ENCODE results near the gene TMC5. TPM values are rescaled to one million over a fixed set of nuclear protein-coding genes. Genes with fewer than 3 reads are reported as not detected.

TMC5 gene
- total and polyA plus RNA-seq, 2 of the 13 experiments (the other 11 are each of a cell fraction or from before 2014, with no cell fraction given): 0.09 to 0.41 TPM

DNA sequence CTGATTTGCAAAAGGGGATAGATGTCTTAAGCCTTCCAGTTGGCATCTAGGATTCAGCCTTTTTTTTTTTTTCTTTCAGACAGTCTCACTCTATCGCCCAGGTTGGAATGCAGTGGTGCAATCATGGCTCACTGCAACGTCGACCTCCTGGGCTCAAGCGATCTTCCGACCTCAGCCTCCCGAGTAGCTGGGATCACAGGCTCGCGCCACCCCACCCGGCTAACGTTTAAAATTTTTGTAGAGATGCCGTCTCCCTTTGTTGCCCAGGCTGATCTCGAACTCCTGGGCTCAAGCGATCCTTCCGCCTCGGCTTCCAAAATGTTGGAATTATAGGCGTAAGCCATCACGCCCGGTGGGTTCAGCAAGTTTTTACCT, 105.5 kb downstream of the TMC5 start (continued):
- TF ChIP-seq KLF11 (CRISPR knock-in tag; IDR thresholded peaks at IDR 0.05): no peak
- TF ChIP-seq MAF1 (CRISPR knock-in tag; IDR thresholded peaks at IDR 0.05; ENCODE audit: borderline replicate concordance): no peak
- TF ChIP-seq KDM5B (CRISPR knock-in tag; IDR thresholded peaks at IDR 0.05; ENCODE audit: borderline replicate concordance): no peak
- no peak for TF ChIP-seq HNRNPL (IDR thresholded peaks at IDR 0.05; ENCODE audit: low read depth, low read length)
- no peak for TF ChIP-seq GTF3A (CRISPR knock-in tag; conservative IDR thresholded peaks at IDR 0.05)
- TF ChIP-seq ZNF317 (CRISPR knock-in tag; IDR thresholded peaks at IDR 0.05): no peak
- TF ChIP-seq ZMAT3 (CRISPR knock-in tag; conservative IDR thresholded peaks at IDR 0.05): peak; percentile 16; the same call in 1 of the 2 replicates
- TF ChIP-seq POLR2AphosphoS2 (IDR thresholded peaks at IDR 0.05; ENCODE audit: low read depth, low read length): no peak
- no peak for TF ChIP-seq ZNF75D (CRISPR knock-in tag; IDR thresholded peaks at IDR 0.05; ENCODE audit: borderline replicate concordance)
- no peak for TF ChIP-seq PCBP1 (IDR thresholded peaks at IDR 0.05; ENCODE audit: borderline replicate concordance, low read depth, low read length)
- TF ChIP-seq ZNF605 (CRISPR knock-in tag; IDR thresholded peaks at IDR 0.05): no peak
- TF ChIP-seq KMT2B (CRISPR knock-in tag; IDR thresholded peaks at IDR 0.05): no peak
- 0 out of 2 replicates have a peak, but pooled peaks have one; percentile 11 for TF ChIP-seq NFKB2 (CRISPR knock-in tag; IDR thresholded peaks at IDR 0.05; ENCODE audit: borderline replicate concordance)
- no peak for TF ChIP-seq ZNF563 (CRISPR knock-in tag; IDR thresholded peaks at IDR 0.05)
- no peak for TF ChIP-seq RBM39 (IDR thresholded peaks at IDR 0.05; ENCODE audit: low read depth, low read length, poor library complexity, severe bottlenecking)
- TF ChIP-seq, protein P1, sequence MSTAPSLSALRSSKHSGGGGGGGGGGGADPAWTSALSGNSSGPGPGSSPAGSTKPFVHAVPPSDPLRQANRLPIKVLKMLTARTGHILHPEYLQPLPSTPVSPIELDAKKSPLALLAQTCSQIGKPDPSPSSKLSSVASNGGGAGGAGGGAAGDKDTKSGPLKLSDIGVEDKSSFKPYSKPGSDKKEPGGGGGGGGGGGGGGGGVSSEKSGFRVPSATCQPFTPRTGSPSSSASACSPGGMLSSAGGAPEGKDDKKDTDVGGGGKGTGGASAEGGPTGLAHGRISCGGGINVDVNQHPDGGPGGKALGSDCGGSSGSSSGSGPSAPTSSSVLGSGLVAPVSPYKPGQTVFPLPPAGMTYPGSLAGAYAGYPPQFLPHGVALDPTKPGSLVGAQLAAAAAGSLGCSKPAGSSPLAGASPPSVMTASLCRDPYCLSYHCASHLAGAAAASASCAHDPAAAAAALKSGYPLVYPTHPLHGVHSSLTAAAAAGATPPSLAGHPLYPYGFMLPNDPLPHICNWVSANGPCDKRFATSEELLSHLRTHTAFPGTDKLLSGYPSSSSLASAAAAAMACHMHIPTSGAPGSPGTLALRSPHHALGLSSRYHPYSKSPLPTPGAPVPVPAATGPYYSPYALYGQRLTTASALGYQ (CRISPR knock-in tag; IDR thresholded peaks at IDR 0.05): no peak
- TF ChIP-seq ZNF20 (CRISPR knock-in tag; IDR thresholded peaks at IDR 0.05): no peak
- no peak for TF ChIP-seq RFXAP (CRISPR knock-in tag; IDR thresholded peaks at IDR 0.05; ENCODE audit: borderline replicate concordance)
- TF ChIP-seq, protein P2, sequence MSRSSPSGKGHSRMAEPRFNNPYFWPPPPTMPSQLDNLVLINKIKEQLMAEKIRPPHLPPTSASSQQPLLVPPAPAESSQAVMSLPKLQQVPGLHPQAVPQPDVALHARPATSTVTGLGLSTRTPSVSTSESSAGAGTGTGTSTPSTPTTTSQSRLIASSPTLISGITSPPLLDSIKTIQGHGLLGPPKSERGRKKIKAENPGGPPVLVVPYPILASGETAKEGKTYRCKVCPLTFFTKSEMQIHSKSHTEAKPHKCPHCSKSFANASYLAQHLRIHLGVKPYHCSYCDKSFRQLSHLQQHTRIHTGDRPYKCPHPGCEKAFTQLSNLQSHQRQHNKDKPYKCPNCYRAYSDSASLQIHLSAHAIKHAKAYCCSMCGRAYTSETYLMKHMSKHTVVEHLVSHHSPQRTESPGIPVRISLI (CRISPR knock-in tag; IDR thresholded peaks at IDR 0.05; ENCODE audit: borderline replicate concordance): peak; percentile 71
- TF ChIP-seq, protein P3, sequence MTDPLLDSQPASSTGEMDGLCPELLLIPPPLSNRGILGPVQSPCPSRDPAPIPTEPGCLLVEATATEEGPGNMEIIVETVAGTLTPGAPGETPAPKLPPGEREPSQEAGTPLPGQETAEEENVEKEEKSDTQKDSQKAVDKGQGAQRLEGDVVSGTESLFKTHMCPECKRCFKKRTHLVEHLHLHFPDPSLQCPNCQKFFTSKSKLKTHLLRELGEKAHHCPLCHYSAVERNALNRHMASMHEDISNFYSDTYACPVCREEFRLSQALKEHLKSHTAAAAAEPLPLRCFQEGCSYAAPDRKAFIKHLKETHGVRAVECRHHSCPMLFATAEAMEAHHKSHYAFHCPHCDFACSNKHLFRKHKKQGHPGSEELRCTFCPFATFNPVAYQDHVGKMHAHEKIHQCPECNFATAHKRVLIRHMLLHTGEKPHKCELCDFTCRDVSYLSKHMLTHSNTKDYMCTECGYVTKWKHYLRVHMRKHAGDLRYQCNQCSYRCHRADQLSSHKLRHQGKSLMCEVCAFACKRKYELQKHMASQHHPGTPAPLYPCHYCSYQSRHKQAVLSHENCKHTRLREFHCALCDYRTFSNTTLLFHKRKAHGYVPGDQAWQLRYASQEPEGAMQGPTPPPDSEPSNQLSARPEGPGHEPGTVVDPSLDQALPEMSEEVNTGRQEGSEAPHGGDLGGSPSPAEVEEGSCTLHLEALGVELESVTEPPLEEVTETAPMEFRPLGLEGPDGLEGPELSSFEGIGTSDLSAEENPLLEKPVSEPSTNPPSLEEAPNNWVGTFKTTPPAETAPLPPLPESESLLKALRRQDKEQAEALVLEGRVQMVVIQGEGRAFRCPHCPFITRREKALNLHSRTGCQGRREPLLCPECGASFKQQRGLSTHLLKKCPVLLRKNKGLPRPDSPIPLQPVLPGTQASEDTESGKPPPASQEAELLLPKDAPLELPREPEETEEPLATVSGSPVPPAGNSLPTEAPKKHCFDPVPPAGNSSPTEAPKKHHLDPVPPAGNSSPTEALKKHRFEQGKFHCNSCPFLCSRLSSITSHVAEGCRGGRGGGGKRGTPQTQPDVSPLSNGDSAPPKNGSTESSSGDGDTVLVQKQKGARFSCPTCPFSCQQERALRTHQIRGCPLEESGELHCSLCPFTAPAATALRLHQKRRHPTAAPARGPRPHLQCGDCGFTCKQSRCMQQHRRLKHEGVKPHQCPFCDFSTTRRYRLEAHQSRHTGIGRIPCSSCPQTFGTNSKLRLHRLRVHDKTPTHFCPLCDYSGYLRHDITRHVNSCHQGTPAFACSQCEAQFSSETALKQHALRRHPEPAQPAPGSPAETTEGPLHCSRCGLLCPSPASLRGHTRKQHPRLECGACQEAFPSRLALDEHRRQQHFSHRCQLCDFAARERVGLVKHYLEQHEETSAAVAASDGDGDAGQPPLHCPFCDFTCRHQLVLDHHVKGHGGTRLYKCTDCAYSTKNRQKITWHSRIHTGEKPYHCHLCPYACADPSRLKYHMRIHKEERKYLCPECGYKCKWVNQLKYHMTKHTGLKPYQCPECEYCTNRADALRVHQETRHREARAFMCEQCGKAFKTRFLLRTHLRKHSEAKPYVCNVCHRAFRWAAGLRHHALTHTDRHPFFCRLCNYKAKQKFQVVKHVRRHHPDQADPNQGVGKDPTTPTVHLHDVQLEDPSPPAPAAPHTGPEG (CRISPR knock-in tag; IDR thresholded peaks at IDR 0.05): peak; percentile 64; the same call in 1 of the 2 replicates
- TF ChIP-seq, protein P4, sequence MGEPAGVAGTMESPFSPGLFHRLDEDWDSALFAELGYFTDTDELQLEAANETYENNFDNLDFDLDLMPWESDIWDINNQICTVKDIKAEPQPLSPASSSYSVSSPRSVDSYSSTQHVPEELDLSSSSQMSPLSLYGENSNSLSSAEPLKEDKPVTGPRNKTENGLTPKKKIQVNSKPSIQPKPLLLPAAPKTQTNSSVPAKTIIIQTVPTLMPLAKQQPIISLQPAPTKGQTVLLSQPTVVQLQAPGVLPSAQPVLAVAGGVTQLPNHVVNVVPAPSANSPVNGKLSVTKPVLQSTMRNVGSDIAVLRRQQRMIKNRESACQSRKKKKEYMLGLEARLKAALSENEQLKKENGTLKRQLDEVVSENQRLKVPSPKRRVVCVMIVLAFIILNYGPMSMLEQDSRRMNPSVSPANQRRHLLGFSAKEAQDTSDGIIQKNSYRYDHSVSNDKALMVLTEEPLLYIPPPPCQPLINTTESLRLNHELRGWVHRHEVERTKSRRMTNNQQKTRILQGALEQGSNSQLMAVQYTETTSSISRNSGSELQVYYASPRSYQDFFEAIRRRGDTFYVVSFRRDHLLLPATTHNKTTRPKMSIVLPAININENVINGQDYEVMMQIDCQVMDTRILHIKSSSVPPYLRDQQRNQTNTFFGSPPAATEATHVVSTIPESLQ (CRISPR knock-in tag; conservative IDR thresholded peaks at IDR 0.05): no peak
